NCI-H526 (cell line): ENCODE data around the gene PPEF2.
A peak's percentile ranks its signal among the peaks of the same experiment; 100 is the strongest.

ENCODE experiments used
- DNase-seq, 2 experiments: peaks; one replicate each; lab custom pipeline; 2025; lab: John Stamatoyannopoulos, UW

The PPEF2 gene

GRCh38 chr4:75892508-75892907 is 9.7 kb downstream of the PPEF2 start:
- no peak for DNase-seq

- DNase-seq = no peak
These were observed 10.6 kb downstream of the PPEF2 start for GRCh38 chr4:75891611-75892010.

- DNase-seq = no peak
These were observed 12.6 kb downstream of the PPEF2 start for GRCh38 chr4:75889537-75890199.

- DNase-seq = no peak
These were observed 16.1 kb downstream of the PPEF2 start for GRCh38 chr4:75886104-75886503.

- no peak for DNase-seq
These were observed 20.8 kb downstream of the PPEF2 start for GRCh38 chr4:75881476-75881875.

GRCh38 chr4:75880278-75880677 is 22.0 kb downstream of the PPEF2 start:
- DNase-seq = no peak

GRCh38 chr4:75878246-75878756 is 24.0 kb downstream of the PPEF2 start:
- no peak for DNase-seq

GRCh38 chr4:75876218-75876617 is 26.0 kb downstream of the PPEF2 start:
- no peak for DNase-seq

- DNase-seq = no peak
These were observed 33.2 kb downstream of the PPEF2 start for GRCh38 chr4:75869100-75869499.

GRCh38 chr4:75867130-75867529 is 35.1 kb downstream of the PPEF2 start:
- DNase-seq = no peak

GRCh38 chr4:75860606-75861005 is 41.6 kb downstream of the PPEF2 start:
- DNase-seq = no peak

- no peak for DNase-seq
These were observed 43.5 kb downstream of the PPEF2 start for GRCh38 chr4:75858721-75859120.

- DNase-seq = no peak
These were observed 52.8 kb downstream of the PPEF2 start for GRCh38 chr4:75849461-75849860.

GRCh38 chr4:75848891-75849290 is 53.4 kb downstream of the PPEF2 start:
- DNase-seq = no peak

- DNase-seq = peak; percentile 41 to 70
These were observed 54.0 kb downstream of the PPEF2 start for GRCh38 chr4:75848171-75848760.

- DNase-seq = no peak
These were observed 56.3 kb downstream of the PPEF2 start for GRCh38 chr4:75845992-75846391.

- no peak for DNase-seq
These were observed 58.0 kb downstream of the PPEF2 start for GRCh38 chr4:75844151-75844662.

- no peak for DNase-seq
These were observed 58.7 kb downstream of the PPEF2 start for GRCh38 chr4:75843596-75843995.

- peak in 1 of 2 experiments; percentile 25 for DNase-seq
These were observed 60.4 kb downstream of the PPEF2 start for GRCh38 chr4:75841641-75842520.

- DNase-seq = no peak
These were observed 67.5 kb downstream of the PPEF2 start for GRCh38 chr4:75834772-75835154.

GRCh38 chr4:75834095-75834771 is 68.0 kb downstream of the PPEF2 start:
- no peak for DNase-seq

GRCh38 chr4:75831856-75832405 is 70.3 kb downstream of the PPEF2 start:
- no peak for DNase-seq
